ENCODE results near the gene TMEM258. TPM values are rescaled to one million over a fixed set of nuclear protein-coding genes. Genes with fewer than 3 reads are reported as not detected.

Gene TMEM258
- total and polyA plus RNA-seq, 9 of the 15 experiments (the other 6 are each of a cell fraction or from before 2014, with no cell fraction given): 97.2 to 856 (median 231) TPM

DNA sequence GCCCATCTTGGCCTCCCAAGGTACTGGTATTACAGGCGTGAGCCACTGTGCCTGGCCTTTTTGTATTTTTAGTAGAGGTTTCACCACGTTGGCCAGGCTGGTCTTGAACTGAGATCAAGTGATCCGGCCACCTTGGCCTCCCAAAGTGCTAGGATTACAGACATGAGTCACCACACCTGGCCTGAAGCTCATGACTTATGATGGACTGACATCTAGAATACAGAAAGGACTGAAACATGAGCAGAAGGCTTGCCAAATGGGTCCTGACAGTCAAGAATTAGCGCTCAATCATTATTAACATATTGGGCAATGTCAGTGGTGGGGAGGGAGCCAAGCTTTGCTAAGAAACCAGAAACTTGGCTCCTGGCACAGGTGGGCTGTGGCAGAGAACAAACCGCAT, 19.4 kb upstream of the TMEM258 start (continued):
- TF ChIP-seq, protein P1, sequence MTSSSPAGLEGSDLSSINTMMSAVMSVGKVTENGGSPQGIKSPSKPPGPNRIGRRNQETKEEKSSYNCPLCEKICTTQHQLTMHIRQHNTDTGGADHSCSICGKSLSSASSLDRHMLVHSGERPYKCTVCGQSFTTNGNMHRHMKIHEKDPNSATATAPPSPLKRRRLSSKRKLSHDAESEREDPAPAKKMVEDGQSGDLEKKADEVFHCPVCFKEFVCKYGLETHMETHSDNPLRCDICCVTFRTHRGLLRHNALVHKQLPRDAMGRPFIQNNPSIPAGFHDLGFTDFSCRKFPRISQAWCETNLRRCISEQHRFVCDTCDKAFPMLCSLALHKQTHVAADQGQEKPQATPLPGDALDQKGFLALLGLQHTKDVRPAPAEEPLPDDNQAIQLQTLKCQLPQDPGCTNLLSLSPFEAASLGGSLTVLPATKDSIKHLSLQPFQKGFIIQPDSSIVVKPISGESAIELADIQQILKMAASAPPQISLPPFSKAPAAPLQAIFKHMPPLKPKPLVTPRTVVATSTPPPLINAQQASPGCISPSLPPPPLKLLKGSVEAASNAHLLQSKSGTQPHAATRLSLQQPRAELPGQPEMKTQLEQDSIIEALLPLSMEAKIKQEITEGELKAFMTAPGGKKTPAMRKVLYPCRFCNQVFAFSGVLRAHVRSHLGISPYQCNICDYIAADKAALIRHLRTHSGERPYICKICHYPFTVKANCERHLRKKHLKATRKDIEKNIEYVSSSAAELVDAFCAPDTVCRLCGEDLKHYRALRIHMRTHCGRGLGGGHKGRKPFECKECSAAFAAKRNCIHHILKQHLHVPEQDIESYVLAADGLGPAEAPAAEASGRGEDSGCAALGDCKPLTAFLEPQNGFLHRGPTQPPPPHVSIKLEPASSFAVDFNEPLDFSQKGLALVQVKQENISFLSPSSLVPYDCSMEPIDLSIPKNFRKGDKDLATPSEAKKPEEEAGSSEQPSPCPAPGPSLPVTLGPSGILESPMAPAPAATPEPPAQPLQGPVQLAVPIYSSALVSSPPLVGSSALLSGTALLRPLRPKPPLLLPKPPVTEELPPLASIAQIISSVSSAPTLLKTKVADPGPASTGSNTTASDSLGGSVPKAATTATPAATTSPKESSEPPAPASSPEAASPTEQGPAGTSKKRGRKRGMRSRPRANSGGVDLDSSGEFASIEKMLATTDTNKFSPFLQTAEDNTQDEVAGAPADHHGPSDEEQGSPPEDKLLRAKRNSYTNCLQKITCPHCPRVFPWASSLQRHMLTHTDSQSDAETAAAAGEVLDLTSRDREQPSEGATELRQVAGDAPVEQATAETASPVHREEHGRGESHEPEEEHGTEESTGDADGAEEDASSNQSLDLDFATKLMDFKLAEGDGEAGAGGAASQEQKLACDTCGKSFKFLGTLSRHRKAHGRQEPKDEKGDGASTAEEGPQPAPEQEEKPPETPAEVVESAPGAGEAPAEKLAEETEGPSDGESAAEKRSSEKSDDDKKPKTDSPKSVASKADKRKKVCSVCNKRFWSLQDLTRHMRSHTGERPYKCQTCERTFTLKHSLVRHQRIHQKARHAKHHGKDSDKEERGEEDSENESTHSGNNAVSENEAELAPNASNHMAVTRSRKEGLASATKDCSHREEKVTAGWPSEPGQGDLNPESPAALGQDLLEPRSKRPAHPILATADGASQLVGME (CRISPR knock-in tag; IDR thresholded peaks at IDR 0.05): no peak

DNA sequence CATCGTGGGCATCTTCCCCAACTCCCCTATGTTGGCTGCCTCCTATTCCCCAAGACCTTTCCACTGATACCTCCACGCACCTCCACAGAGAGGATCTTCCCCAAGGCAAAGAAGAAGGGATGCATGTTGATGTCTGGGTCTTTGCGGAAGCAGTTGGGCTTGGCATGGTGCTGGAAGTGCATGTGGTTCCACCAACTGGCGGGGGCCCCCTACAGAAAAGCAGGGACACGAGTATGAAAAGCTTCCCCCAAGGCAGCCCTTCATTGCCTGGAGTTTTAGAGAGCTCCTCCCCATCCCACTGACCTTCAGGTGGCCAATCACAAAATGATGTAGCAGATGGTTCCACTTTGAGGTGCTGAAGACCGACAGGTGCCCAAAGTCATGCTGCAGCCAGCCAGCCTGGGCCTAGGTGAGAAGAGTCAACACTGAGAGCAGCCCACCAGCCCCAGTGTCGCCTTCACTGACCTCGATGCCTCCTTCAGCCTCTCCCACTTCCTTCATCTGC, 18.3 kb upstream of the TMEM258 start:
- CTCF ChIA-PET (ENCODE audit: low intra/inter-chr PET ratio): no interaction called here
- no peaks in the 10 kb centered on the region; a peak in 1 of 5 replicates for H3K27me3 ChIP-seq (ENCODE audit: control insufficient read depth in 2 of 2, insufficient read depth in 2 of 2, low read length in 2 of 2)
- no peaks in the 10 kb centered on the region for H4K20me1 ChIP-seq (replicated peaks; ENCODE audit: control insufficient read depth, insufficient read depth, low read length)
- WGBS (ENCODE audit: insufficient coverage, low coverage, missing lambda C conversion rate): 86% methylated on average over 8 of the region's 8 CpGs
- no peak for FAIRE-seq
- intact Hi-C loops (cut with micrococcal nuclease): no loop called here
- no peak overlapping the region for H3K4me2 ChIP-seq (ENCODE audit: insufficient read depth, low read length)
- in situ Hi-C loops (cut with MboI): no loop called here
- H3K9ac ChIP-seq (ENCODE audit: insufficient read depth in 1 of 2, low read depth in 2 of 2, low read length in 2 of 2): 0 out of 4 replicates have a peak overlapping the region, but pooled peaks of 1 of the 2 experiments have one; percentile 40
- H3K4me1 ChIP-seq (replicated peaks in 1 of 2; ENCODE audit: control insufficient read depth in 2 of 2, insufficient read depth in 2 of 2, low read length in 2 of 2): peaks cover 24 to 35% of the 10 kb centered on the region in 2 experiments; a peak in 4 of 5 replicates
- H3K36me3 ChIP-seq (ENCODE audit: control insufficient read depth, insufficient read depth, low read length): peaks cover 91% of the 10 kb centered on the region
- H3K9me3 ChIP-seq (replicated peaks; ENCODE audit: control insufficient read depth, insufficient read depth, low read depth, low read length): no peaks in the 10 kb centered on the region
- BruUV-seq (replicated peaks): no TSS peak
- no peak overlapping the region for H2AFZ ChIP-seq (ENCODE audit: low read depth, low read length)
- DNase-seq (ENCODE audit: extremely low read depth in 1 of 4, low spot score in 3 of 4): no peak
- H3K4me3 ChIP-seq: no peak overlapping the region
- peaks cover 61% of the 10 kb centered on the region for H3K79me2 ChIP-seq (ENCODE audit: control insufficient read depth, insufficient read depth, low read length)
- ATAC-seq: no peak
- POLR2A ChIA-PET: interaction anchor here (0.6 to 5.9 kb wide), 7 partner anchors 12 to 296 kb away, joined by 3 to 48 read pairs (median 3); partner anchors contain the start of genes BEST1, FEN1 and TMEM258
- H3K27ac ChIP-seq (ENCODE audit: extremely low read depth, low read depth, low read length): no peak overlapping the region
- no peaks in the 10 kb centered on the region for H3K9me1 ChIP-seq (ENCODE audit: control insufficient read depth, insufficient read depth, low read length)
- TF ChIP-seq POLR2G (IDR thresholded peaks at IDR 0.05; ENCODE audit: low read depth, low read length): peak; percentile 47; the same call in 1 of the 2 replicates
- no peak for TF ChIP-seq ZNF143 (CRISPR knock-in tag; IDR thresholded peaks at IDR 0.05)
- TF ChIP-seq RBM22 (IDR thresholded peaks at IDR 0.05; ENCODE audit: low read depth, low read length, poor library complexity, severe bottlenecking): peak; percentile 13
- TF ChIP-seq BRCA1 (IDR thresholded peaks at IDR 0.05): no peak
- no peak for TF ChIP-seq BRCA1 (CRISPR knock-in tag; IDR thresholded peaks at IDR 0.05)
- TF ChIP-seq RBFOX2 (IDR thresholded peaks at IDR 0.05; ENCODE audit: low read depth, low read length): peak; percentile 38; the same call in 1 of the 2 replicates
- no peak for TF ChIP-seq KLF10 (CRISPR knock-in tag; IDR thresholded peaks at IDR 0.05)
- no peak for TF ChIP-seq ZNF785 (CRISPR knock-in tag; IDR thresholded peaks at IDR 0.05)
- TF ChIP-seq TAF15 (IDR thresholded peaks at IDR 0.05; ENCODE audit: low read depth, low read length): no peak
- TF ChIP-seq TOE1 (IDR thresholded peaks at IDR 0.05; ENCODE audit: borderline replicate concordance): no peak
- TF ChIP-seq TOE1 (CRISPR knock-in tag; IDR thresholded peaks at IDR 0.05; ENCODE audit: borderline replicate concordance, low read depth): no peak
- TF ChIP-seq FOSL1 (tag; conservative IDR thresholded peaks at IDR 0.05): no peak
- TF ChIP-seq POLR2A (conservative IDR thresholded peaks at IDR 0.05): 0 out of 2 replicates have a peak, but pooled peaks have one; percentile 2
- TF ChIP-seq, protein P2, sequence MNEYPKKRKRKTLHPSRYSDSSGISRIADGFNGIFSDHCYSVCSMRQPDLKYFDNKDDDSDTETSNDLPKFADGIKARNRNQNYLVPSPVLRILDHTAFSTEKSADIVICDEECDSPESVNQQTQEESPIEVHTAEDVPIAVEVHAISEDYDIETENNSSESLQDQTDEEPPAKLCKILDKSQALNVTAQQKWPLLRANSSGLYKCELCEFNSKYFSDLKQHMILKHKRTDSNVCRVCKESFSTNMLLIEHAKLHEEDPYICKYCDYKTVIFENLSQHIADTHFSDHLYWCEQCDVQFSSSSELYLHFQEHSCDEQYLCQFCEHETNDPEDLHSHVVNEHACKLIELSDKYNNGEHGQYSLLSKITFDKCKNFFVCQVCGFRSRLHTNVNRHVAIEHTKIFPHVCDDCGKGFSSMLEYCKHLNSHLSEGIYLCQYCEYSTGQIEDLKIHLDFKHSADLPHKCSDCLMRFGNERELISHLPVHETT (CRISPR knock-in tag; conservative IDR thresholded peaks at IDR 0.05 in 1 of 2, IDR thresholded peaks at IDR 0.05 in 1 of 2): no peak

All from K562 (cell line).